Activated T-cell treated with anti-CD3 and anti-CD28 coated beads for 4 hours (primary cell): ENCODE results near the gene TAS2R41.

Experiments
- DNase-seq: peaks from one replicate; pipeline ENCODE4 v3.0.0-alpha.2; 2020

TAS2R41 gene, protein sequence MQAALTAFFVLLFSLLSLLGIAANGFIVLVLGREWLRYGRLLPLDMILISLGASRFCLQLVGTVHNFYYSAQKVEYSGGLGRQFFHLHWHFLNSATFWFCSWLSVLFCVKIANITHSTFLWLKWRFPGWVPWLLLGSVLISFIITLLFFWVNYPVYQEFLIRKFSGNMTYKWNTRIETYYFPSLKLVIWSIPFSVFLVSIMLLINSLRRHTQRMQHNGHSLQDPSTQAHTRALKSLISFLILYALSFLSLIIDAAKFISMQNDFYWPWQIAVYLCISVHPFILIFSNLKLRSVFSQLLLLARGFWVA

GRCh38 chr7:143477501-143478150 is at the start of gene TAS2R41:
TAS2R41 (plus strand) TSS chr7:143477873; CDS start chr7:143477873, 0 bp downstream.
- DNase-seq = no peak

DNA sequence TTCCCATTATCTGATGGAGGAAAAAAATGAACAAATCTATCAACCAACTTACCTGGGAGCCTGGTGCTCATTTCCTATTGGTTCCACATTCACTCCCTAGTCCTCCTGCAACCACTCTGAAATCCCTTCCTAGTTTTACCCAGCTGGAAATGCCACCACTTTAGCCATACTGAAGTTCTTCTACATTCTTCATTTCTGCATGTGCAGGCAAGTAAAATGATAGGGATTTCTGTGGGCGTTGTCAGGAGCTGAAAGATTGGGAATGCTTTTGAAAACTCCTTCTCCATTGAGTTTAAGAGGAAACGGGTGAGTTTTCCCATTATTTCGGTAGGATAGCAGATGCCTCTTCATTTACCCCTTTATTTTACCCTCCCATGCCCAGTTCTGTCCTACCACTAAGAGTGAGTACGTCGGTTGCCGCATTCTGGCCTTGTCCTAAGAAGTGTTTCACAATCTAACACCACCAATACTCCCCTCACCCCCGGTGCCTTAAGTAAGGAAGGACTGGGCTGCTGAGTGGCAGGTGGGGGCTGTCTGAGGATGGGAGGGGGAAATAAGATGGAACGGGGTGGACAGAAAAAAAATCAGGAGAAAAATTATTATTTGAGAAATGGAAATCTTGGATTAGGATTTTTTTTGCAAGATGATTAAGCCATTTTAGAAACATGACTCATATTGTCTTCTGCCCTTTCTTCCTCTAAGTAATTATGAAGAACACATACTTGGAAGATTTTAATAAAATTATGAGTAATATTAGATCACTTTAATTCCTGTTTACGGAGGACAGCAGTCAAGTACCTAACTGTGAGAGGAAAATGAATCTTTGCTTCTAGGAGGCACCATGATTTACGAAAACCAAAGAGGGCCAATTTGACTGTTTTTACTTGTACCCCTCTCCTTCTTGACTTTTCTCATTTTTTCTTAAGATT is 47.6 kb upstream of the TAS2R41 start:
- no peak for DNase-seq

DNA sequence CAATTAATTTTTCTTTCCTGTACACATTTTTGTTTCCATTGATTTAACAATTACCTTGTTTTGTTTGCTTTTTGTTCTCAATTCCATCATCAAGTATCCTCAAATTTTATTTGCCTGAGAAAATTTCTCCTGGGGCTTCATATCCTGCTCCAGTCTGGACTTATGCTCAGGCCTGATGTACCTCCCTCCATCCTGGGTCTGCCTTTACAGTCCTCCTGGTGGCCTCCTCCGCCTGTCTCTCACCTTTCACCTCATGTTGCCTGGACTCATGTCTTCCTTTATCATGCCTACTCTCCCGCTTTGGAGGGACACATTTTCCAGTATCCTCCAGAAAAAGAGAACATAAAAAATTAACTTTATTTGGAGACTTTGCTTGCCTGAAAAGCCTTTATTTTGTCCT is 46.6 kb upstream of the TAS2R41 start:
- DNase-seq = no peak

DNA sequence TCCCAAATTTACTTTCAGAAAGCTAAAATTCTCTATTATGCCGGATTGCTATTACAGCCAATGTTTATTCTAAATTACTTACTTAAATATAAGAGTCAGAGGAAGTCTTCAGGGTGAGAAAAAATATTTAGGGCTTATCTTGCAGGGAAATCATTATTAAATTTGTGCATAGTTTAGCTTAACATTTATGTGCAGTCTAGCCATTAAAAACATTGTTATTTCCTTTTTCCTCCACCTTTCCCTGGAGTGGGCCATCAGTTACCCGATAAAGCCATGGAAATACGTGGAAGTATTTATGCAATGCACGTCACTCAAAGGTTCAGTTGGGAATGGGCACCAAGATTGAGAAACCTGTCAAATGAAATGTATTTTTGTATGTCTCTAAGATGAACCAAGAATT is 43.9 kb upstream of the TAS2R41 start:
- no peak for DNase-seq

DNA sequence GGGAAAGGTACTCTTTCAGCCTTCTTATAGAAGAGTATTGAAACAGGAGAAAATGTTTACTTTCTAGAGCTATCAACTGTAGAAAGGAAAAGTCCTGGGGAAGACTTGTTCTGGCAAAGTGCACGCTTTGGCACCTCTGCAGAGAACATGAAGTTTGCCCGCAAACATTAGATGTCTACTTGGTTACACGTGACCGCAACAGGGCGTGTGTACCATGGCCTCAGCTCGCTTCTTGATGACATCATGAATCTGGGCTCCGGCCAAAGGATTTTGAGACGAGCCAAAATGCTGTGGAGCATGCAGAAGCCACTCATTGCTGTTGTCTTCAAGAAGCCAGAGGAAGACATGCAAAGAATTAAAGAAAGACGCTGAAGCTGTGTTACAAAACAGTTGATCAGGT is 43.0 kb upstream of the TAS2R41 start:
- no peak for DNase-seq

DNA sequence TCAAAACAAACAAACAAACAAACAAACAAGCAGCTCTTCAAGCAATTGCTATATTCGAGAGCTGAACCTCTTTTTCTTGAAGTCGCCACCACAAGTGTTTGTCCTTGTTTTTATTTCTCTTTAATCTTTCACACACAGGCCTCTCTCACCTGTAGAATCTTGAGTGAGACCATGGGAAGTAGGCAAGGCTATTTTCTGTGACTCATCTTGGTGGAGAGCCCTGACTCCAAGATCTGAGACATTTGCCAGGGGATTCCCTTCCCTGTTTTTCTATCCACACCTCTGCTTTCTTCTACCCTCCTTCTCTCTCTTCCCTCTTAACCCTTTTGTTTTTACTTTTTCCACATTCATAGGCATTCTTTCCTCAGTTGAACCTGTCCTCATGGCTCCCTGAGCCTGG is 42.4 kb upstream of the TAS2R41 start:
- no peak for DNase-seq

GRCh38 chr7:143436325-143436946 is 41.2 kb upstream of the TAS2R41 start:
- DNase-seq = no peak

- DNase-seq = no peak
Observed at GRCh38 chr7:143437578-143437977, 40.1 kb upstream of the TAS2R41 start.

DNA sequence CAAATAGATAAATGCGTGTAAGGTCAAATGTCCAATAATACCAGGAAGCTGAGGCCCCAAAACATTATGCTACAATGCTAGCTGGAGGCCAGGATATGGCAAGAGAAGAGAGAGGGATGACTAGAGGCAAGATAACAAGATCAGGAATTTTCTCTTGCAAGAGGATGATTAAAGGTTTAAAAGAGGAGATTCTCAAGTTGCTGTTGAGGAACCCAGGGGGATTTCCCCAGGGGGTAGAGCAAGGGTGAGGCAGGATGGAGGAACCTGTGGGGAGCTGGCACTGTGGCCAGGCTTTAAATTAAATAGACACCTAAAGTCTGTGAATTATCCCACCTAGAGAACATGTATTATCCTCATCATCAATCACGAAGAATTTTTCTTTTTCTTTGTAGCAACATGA is 37.8 kb upstream of the TAS2R41 start:
- no peak for DNase-seq

GRCh38 chr7:143443153-143443552 is 34.5 kb upstream of the TAS2R41 start, which contains the start of gene TAS2R60:
TAS2R60 (plus strand) TSS chr7:143443453; CDS start chr7:143443453, 0 bp downstream.
- DNase-seq = no peak

DNA sequence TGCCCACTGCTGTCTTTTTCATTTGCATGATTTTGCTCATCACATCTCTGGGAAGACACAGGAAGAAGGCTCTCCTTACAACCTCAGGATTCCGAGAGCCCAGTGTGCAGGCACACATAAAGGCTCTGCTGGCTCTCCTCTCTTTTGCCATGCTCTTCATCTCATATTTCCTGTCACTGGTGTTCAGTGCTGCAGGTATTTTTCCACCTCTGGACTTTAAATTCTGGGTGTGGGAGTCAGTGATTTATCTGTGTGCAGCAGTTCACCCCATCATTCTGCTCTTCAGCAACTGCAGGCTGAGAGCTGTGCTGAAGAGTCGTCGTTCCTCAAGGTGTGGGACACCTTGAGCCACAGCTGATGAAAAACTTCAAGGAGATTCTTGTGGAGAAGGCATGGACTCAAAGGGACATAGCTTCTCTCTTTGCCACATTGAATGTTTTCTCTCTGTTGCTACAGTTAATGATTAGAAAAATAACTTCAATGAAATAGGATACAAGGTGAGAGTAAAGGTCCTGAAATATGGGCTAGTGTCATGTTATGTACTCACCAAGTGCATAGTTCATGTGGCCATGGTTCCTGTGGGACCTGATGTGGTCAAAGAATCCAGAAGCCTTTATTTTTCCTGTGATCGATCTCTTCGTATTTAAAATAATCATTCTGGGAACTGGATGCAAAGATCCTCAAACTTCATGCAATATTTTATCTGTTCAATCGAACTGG is 33.5 kb upstream of the TAS2R41 start:
- no peak for DNase-seq

DNA sequence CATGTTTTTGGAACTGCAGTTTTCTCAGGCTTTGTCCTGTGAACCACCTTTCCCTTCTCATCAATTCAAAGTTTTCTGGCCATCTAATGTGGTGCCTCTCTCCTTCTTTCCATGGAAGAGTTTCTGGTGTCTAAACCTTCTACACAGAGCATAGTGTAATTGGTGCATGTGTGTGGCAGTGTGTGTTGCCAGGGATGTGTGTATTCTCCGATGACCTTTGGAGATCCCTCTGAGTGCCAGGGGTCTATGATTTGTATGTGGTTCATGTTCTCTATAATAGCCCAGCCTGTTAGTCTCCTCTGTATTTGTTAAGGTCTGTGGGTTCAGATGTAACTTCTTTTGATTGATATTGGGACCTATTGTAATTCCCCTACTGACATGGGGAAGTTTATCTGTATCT is 32.9 kb upstream of the TAS2R41 start:
- DNase-seq = no peak

DNA sequence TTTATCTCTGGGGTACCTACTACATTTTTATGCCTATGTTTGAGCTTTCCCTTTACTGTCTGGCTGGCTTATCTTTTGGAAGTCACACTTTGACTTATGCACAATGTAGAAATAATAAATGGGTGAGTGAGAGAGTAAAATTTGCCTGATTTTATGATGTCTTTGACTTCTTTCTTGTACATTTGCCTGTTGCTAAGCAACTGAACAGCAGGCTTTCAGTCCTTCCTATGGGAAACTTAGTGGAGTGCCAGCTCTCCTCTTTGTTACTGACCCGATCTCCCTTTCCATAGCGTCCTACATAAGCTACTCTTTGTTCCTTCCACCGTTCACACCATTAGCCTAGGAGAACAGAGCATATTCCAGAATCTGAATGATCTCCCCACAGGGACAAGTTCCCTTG is 30.2 kb upstream of the TAS2R41 start:
- no peak for DNase-seq

DNA sequence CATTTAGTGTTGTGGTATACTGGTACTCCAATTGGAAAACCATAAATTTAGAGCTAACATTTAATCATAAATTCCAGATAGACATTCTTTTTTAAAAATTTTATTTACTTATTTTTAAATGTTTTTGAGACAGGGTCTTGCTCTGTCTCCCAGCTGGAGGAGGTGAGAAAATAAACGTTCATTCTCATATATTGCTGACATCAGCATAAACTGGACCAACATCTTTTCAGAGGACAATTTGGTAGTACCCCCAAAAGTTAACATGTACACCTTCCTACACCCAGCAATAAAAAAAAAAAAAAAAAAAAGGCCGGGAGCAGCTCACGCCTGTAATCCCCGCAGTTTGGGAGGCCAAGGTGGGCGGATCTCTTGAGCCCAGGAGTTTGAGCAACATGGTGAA is 29.2 kb upstream of the TAS2R41 start:
- DNase-seq = no peak

DNA sequence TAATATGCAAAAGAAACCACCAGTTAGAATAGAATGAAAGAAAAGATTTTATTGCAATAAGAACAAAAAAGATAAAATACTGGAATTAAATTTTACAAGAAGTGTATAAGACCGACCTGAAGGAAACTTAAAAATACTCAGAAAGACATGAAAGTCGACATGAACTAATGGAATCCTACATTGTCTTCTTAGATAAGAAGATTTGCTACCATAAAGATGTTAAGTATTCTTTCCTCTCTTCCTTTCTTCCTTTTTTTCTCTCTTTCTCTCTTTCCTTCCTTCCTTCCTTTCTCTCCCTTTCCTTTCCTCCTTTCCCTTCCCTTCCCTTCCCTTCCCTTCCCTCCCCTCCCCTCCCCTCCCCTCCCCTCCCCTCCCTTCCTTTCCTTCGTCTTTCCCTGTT is 27.9 kb upstream of the TAS2R41 start:
- no peak for DNase-seq

GRCh38 chr7:143451122-143451521 is 26.6 kb upstream of the TAS2R41 start:
- DNase-seq = no peak

DNA sequence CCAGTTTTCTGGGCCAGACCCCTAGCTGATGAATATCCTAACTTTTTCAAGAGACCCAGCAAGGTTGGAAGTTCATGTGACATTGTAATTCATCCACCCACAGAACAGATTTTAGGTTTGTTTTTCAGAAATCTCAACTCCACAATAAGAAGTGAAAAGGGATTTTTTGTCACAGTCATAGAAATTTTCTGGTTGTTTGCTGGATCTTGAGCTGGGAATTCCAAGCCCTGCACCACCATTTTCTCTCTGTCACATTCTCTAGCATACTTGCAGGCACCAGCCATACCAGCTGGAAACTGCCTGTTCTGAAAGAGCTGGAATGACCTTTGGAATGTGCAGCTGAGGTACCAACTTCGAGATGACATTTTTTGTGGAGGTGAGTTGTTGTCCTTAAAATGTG is 25.9 kb upstream of the TAS2R41 start:
- no peak for DNase-seq

DNA sequence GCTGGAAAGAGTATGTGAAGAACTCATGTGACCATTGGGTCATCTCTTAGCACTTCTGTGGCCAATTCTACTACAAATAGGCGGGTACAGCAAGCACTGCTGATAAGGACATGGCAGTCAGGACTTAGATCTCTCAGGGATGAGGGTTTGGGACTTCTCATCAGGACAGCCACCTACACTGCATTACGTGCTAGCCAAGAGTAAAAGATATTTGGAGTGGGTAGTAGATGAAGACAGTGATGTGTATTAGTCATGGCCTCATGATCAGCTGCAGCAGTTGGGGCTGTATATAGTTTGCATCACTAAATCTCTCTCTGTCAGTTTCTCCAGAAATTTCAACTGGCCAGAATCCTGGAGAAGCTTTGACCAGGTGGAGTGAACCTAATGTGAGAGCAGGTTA is 25.2 kb upstream of the TAS2R41 start:
- DNase-seq = no peak

- DNase-seq = no peak
Observed at GRCh38 chr7:143454091-143454680, 23.5 kb upstream of the TAS2R41 start.

DNA sequence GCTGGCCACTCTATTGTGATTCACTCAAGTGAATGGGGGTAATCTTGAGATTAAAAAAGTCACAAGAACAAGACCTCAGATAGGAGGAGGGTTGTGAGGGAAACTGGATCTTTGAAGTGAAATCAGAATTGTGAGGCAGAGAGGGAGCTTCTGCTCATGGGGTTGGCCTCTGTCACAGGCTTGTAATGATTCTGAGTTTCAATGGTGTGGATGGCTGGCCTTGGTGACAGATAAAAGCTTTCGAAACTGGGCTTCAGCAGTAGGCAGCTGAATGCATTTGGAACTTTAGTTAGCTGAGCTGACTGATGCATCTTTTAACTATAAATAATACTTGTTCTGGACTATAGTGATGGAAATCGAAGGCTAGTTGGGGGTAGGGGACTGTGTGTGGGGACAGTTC is 22.2 kb upstream of the TAS2R41 start:
- no peak for DNase-seq

DNA sequence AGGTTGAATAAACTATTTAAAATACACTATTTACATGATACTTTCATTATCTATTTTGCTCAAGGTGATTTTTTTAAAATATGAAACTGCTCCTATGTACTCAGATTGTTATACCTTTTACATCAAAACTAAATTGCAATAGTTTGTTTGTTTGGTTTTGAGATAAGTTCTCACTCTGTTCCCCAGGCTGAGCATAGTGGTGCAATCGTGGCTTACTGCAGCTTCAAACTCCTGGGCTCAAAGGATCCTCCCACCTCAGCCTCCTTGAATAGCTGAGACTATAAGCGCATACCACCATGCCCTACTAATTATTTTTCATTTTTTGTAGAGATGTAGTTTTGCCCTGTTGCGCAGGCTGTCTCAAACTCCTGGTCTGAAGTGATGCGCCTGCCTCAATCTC is 21.7 kb upstream of the TAS2R41 start:
- DNase-seq = no peak
